Measurements from ENCODE around the gene NIFK.
A peak's percentile ranks its signal among the peaks of the same experiment; 100 is the strongest.
"Not testable (repeated sequence)": the region's sequence is repeated elsewhere in the genome, so short reads cannot be mapped to it uniquely, and the experiment has no call there.

NIFK gene

GRCh38 chr2:121690572-121690971, 46.1 kb downstream of the NIFK start:
- not testable (repeated sequence) for DNase-seq

GRCh38 chr2:121690095-121690494, 46.6 kb downstream of the NIFK start:
- DNase-seq, result no peak

- peak; percentile 38 for DNase-seq
Measured at GRCh38 chr2:121689356-121689755, 47.3 kb downstream of the NIFK start.

- DNase-seq, result no peak
Measured at GRCh38 chr2:121688820-121689219, 47.9 kb downstream of the NIFK start.

- DNase-seq, result no peak
Measured at GRCh38 chr2:121686902-121687301, 49.8 kb downstream of the NIFK start.

GRCh38 chr2:121686218-121686617, 50.5 kb downstream of the NIFK start:
- DNase-seq, result no peak

GRCh38 chr2:121682396-121683298, 54.0 kb downstream of the NIFK start:
- DNase-seq, result no peak

- no peak for DNase-seq
Measured at GRCh38 chr2:121677855-121678254, 58.8 kb downstream of the NIFK start.
